A549 treated with Hydrocortisone at 1 μM for 4 hours (cell line): Measurements from ENCODE around the gene VWA8. TPM values are rescaled to one million over a fixed set of nuclear protein-coding genes. Genes with fewer than 3 reads are reported as not detected.

ENCODE experiments used
- total RNA-seq: library from RNA; stranded (reverse); fragments of 200-300 nt; extraction: Qiagen RNA extraction; gene quantifications from 5 replicates; pipeline ENCODE4 v1.2.3, GENCODE V29; 2022

The VWA8 gene
- total RNA-seq, result 6.4 to 8.2 TPM (median 7.5 TPM) in 5 replicates

DNA sequence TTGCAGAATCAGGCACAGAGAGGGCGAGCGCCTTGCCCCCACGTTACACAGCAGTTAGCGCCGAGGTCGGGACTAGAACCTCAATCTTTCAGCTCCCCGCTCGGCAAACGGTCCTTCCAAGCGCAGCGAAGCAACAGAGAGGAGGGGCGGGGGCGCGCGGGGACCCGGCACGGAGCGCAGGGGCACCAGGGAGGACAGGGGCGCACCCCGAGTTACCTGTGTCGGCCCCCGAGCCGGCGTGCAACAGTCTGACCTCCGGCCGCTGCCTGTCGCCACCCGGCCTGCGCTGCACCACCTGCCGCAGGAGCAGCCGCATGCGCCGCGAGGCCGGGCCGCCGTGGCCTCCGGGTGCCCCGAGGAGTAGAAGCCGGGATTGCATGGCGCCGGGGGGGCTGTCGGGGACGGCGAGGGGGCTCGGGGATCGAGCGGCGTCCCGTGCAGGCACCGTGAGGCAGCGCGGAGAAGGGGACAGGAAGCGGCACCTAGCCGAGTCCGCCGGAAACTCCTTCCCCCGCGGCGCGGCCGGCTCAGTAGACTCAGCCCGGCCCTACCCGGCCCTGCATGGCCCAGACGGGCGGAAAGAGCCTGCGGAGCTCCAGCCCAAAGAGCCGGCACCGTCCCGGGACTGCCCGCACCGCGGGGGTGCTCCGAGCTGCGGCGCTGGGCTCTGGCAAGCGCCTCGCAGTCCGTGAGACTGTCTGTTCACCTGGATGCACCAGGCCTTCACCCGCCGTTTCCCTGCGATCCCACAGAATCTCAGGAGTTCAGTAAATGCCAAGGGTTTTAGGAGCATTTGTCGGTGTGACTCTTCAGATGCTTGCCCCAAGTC, at the start of gene VWA8:
Gene VWA8 (minus strand): TSS at position 473 of the 829 bp plus-strand sequence. CDS start 94 bp downstream, at position 379.

Other genes with a start within 250 kb of the VWA8 start
- gene DGKH, start 87.5 kb upstream of the VWA8 start, total RNA-seq, result 4.6 to 6.3 TPM (median 6.1 TPM) in 5 replicates